Brain microvascular endothelial cell (primary cell): ENCODE measurements around the gene UBR2.

Source experiments
- DNase-seq: peaks from one replicate; pipeline ENCODE4 v3.0.0-alpha.2; 2020
- H3K27ac ChIP-seq: fragments of 250-450 bp; sonication (Bioruptor Pico); 2 replicates; pipeline ENCODE4 v1.5.1; 2020; ENCODE audit warnings: mild to moderate bottlenecking, moderate library complexity
- H3K27me3 ChIP-seq: fragments of 250-450 bp; sonication (Bioruptor Pico); replicated peaks from 2 replicates; pipeline ENCODE4 v1.5.1; 2020; ENCODE audit warnings: mild to moderate bottlenecking
- H3K36me3 ChIP-seq: fragments of 250-450 bp; sonication (Bioruptor Pico); replicated peaks from 2 replicates; pipeline ENCODE4 v1.5.1; 2020; ENCODE audit warnings: mild to moderate bottlenecking
- H3K4me3 ChIP-seq: 2 replicates; pipeline ENCODE4 v1.5.1; 2011; ENCODE audit warnings: low read depth, mild to moderate bottlenecking, control low read depth, low read length, moderate library complexity
- CTCF ChIP-seq: IDR thresholded peaks from 2 replicates; pipeline ENCODE4 v1.5.1; 2011; ENCODE audit warnings: low read depth, mild to moderate bottlenecking, moderate library complexity, low read length, control low read depth, inconsistent platforms; ENCODE audit errors: missing control alignments
- in situ Hi-C: cut with HindIII; loops from 2 replicates; pipeline ENCODE4 v1.10.0; 2017; ENCODE audit warnings: low sequenced_read_pairs, low pct_ligation_motif_present

UBR2 gene

GRCh38 chr6:42563697-42564505 is at the start of gene UBR2:
TSS of gene UBR2 (plus strand) at chr6:42564029. CDS start at chr6:42564320, 291 bp downstream.
- DNase-seq: peak; percentile 99
- H3K4me3 ChIP-seq: peak within 1 kb of the TSS; percentile 98
- peak; percentile 53 for TF ChIP-seq CTCF
- H3K27me3 ChIP-seq: no peaks in the 10 kb centered on the region
- H3K36me3 ChIP-seq: no peaks in the 10 kb centered on the region
- peak within 1 kb of the TSS; percentile 89 for H3K27ac ChIP-seq
- in situ Hi-C loops: no loop called here

GRCh38 chr6:42514745-42515144 is 49.1 kb upstream of the UBR2 start:
- no peak for TF ChIP-seq CTCF
- Histone ChIP-seq H3K36me3 (no peaks in the 10 kb centered on the region), H3K4me3 (no peak overlapping the region), H3K27ac (no peak overlapping the region), H3K27me3 (no peaks in the 10 kb centered on the region)
- in situ Hi-C loops: no loop called here
- no peak for DNase-seq

GRCh38 chr6:42519779-42520178 is 44.0 kb upstream of the UBR2 start:
- no peak for TF ChIP-seq CTCF
- H3K27ac ChIP-seq: no peak overlapping the region
- in situ Hi-C loops: no loop called here
- DNase-seq: no peak
- no peaks in the 10 kb centered on the region for H3K27me3 ChIP-seq
- no peak overlapping the region for H3K4me3 ChIP-seq
- no peaks in the 10 kb centered on the region for H3K36me3 ChIP-seq

- in situ Hi-C loops: no loop called here
- H3K36me3 ChIP-seq: no peaks in the 10 kb centered on the region
- TF ChIP-seq CTCF: no peak
- DNase-seq: peak; percentile 77
- no peaks in the 10 kb centered on the region for H3K27me3 ChIP-seq
- no peak overlapping the region for H3K4me3 ChIP-seq
- H3K27ac ChIP-seq: peak overlapping the region; percentile 53
Observed at GRCh38 chr6:42520786-42521607, 42.8 kb upstream of the UBR2 start.

- DNase-seq: peak; percentile 23
- no peak for TF ChIP-seq CTCF
- H3K27ac ChIP-seq: peak overlapping the region; percentile 23
- no peaks in the 10 kb centered on the region for H3K27me3 ChIP-seq
- no peak overlapping the region for H3K4me3 ChIP-seq
- H3K36me3 ChIP-seq: no peaks in the 10 kb centered on the region
- in situ Hi-C loops: no loop called here
Observed at GRCh38 chr6:42522036-42522435, 41.8 kb upstream of the UBR2 start.
